ENCODE measurements around the gene PALM3.
"Not testable (repeated sequence)": the region's sequence is repeated elsewhere in the genome, so short reads cannot be mapped to it uniquely, and the experiment has no call there.

PALM3 gene

GRCh38 chr19:14030997-14031718, 30.7 kb downstream of the PALM3 start:
- DNase-seq (ENCODE audit: low read depth) = no peak

- DNase-seq (ENCODE audit: low read depth) = no peak
These were observed 33.0 kb downstream of the PALM3 start for GRCh38 chr19:14028901-14029300.

GRCh38 chr19:14027856-14028450, 33.9 kb downstream of the PALM3 start, which contains the start of gene RLN3:
Gene RLN3, plus strand, starts transcription at chr19:14028148. Its CDS starts 57 bp downstream, at chr19:14028205.
- DNase-seq (ENCODE audit: low read depth) = no peak

GRCh38 chr19:14026652-14027192, 35.2 kb downstream of the PALM3 start:
- not testable (repeated sequence) for DNase-seq (ENCODE audit: low read depth)

GRCh38 chr19:14023404-14024235, 38.3 kb downstream of the PALM3 start:
- DNase-seq (ENCODE audit: low read depth) = no peak

- no peak for DNase-seq (ENCODE audit: low read depth)
These were observed 39.4 kb downstream of the PALM3 start for GRCh38 chr19:14022469-14022868.

GRCh38 chr19:14021474-14021873, 40.4 kb downstream of the PALM3 start:
- DNase-seq (ENCODE audit: low read depth) = no peak

- not testable (repeated sequence) for DNase-seq (ENCODE audit: low read depth)
These were observed 42.1 kb downstream of the PALM3 start for GRCh38 chr19:14019739-14020138.

- DNase-seq (ENCODE audit: low read depth) = no peak
These were observed 42.8 kb downstream of the PALM3 start for GRCh38 chr19:14019100-14019499.

GRCh38 chr19:14015524-14016035, 46.3 kb downstream of the PALM3 start:
- DNase-seq (ENCODE audit: low read depth) = no peak

- no peak for DNase-seq (ENCODE audit: low read depth)
These were observed 49.4 kb downstream of the PALM3 start for GRCh38 chr19:14012378-14012915.

- no peak for DNase-seq (ENCODE audit: low read depth)
These were observed 54.9 kb downstream of the PALM3 start for GRCh38 chr19:14006766-14007562.

- peak; percentile 98 for DNase-seq (ENCODE audit: low read depth)
These were observed 55.7 kb downstream of the PALM3 start, which contains the start of gene RFX1 for GRCh38 chr19:14006085-14006765. Gene RFX1, minus strand, starts transcription at chr19:14006320. Its CDS starts 12,477 bp downstream, at chr19:13993843.

- DNase-seq (ENCODE audit: low read depth) = no peak
These were observed 56.4 kb downstream of the PALM3 start for GRCh38 chr19:14005349-14006084.

GRCh38 chr19:14004619-14005348, 57.1 kb downstream of the PALM3 start:
- DNase-seq (ENCODE audit: low read depth) = no peak

Measured in HS-27A (cell line).